GM19239 (cell line): ENCODE data around the gene PITX1.
A peak's percentile ranks its signal among the peaks of the same experiment; 100 is the strongest.

Source experiments
- DNase-seq: peaks from one replicate; pipeline ENCODE4 v3.0.0; 2011; ENCODE audit warnings: low spot score; ENCODE audit not compliant: insufficient read length
- FAIRE-seq: peaks from 2 replicates; lab custom pipeline; 2011; peaks lifted over from hg19 to GRCh38; lab: Jason Lieb, UNC

The PITX1 gene

GRCh38 chr5:135063056-135063445 is 29.0 kb upstream of the PITX1 start:
- FAIRE-seq = no peak
- DNase-seq = no peak

GRCh38 chr5:135062216-135063055 is 28.4 kb upstream of the PITX1 start:
- DNase-seq (no peak), FAIRE-seq (no peak)

- no peak for FAIRE-seq
- DNase-seq = no peak
These were observed 27.0 kb upstream of the PITX1 start for GRCh38 chr5:135061001-135061400.

- DNase-seq (no peak), FAIRE-seq (no peak)
These were observed 26.0 kb upstream of the PITX1 start for GRCh38 chr5:135060021-135060420.

- DNase-seq (no peak), FAIRE-seq (no peak)
These were observed 25.2 kb upstream of the PITX1 start for GRCh38 chr5:135059000-135059923.

GRCh38 chr5:135058331-135058732 is 24.3 kb upstream of the PITX1 start:
- FAIRE-seq = no peak
- no peak for DNase-seq

GRCh38 chr5:135057233-135057632 is 23.2 kb upstream of the PITX1 start:
- no peak for DNase-seq
- no peak for FAIRE-seq

- no peak for FAIRE-seq
- no peak for DNase-seq
These were observed 22.4 kb upstream of the PITX1 start for GRCh38 chr5:135056316-135057030.

GRCh38 chr5:135055396-135055795 is 21.4 kb upstream of the PITX1 start:
- no peak for FAIRE-seq
- DNase-seq = no peak

GRCh38 chr5:135054546-135054945 is 20.5 kb upstream of the PITX1 start:
- DNase-seq (no peak), FAIRE-seq (no peak)

- no peak for DNase-seq
- no peak for FAIRE-seq
These were observed 20.0 kb upstream of the PITX1 start for GRCh38 chr5:135053989-135054388.

- FAIRE-seq = peak; percentile 53
- no peak for DNase-seq
These were observed 19.2 kb upstream of the PITX1 start for GRCh38 chr5:135053278-135053677.

GRCh38 chr5:135052511-135053145 is 18.6 kb upstream of the PITX1 start:
- no peak for FAIRE-seq

GRCh38 chr5:135051872-135052271 is 17.8 kb upstream of the PITX1 start:
- DNase-seq (no peak), FAIRE-seq (no peak)

More at GRCh38 chr5:135052511-135053145, 18.6 kb upstream of the PITX1 start:
- DNase-seq = no peak

GRCh38 chr5:135051399-135051798 is 17.4 kb upstream of the PITX1 start:
- DNase-seq (no peak), FAIRE-seq (no peak)

GRCh38 chr5:135050244-135050767 is 16.3 kb upstream of the PITX1 start:
- DNase-seq (no peak), FAIRE-seq (no peak)

- FAIRE-seq (no peak), DNase-seq (no peak)
These were observed 14.9 kb upstream of the PITX1 start for GRCh38 chr5:135048930-135049329.

GRCh38 chr5:135048286-135048685 is 14.3 kb upstream of the PITX1 start:
- DNase-seq (no peak), FAIRE-seq (no peak)

GRCh38 chr5:135047347-135047695 is 13.3 kb upstream of the PITX1 start:
- DNase-seq (no peak), FAIRE-seq (no peak)
